ENCODE results near the gene ABCB11. TPM values are rescaled to one million over a fixed set of nuclear protein-coding genes. Genes with fewer than 3 reads are reported as not detected.

ABCB11 gene
- total and polyA plus RNA-seq, 2 donors from 2014 or later, result 0.03 TPM; not detected in 1

DNA sequence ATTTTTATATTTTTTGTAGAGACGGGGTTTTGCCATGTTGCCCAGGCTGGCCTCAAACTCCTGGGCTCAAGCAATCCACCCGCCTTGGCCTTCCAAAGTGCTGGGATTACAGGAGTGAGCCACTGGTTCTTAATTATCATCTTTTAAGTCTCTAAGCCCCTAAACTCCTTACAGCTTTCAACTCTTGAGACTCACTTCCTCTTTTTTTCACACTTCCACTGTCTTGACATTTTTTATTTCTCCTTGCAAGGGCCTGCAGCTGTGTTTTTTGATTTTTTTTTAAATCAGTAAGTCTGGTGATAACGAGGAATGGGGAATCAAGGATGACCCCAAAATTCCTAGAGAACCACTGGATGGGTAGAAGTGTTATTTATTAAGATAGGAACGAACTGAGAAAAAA is 8.6 kb upstream of the ABCB11 start:
- Histone ChIP-seq H3K9me3 (ENCODE audit: control insufficient read depth in 2 of 3, insufficient read depth in 1 of 3, low read length in 3 of 3) (no peaks in the 10 kb centered on the region), H3K36me3 (ENCODE audit: control insufficient read depth in 2 of 3, insufficient read depth in 3 of 3, low read length in 3 of 3) (no peaks in the 10 kb centered on the region), H3K27me3 (ENCODE audit: control insufficient read depth, insufficient read depth, low read length) (no peaks in the 10 kb centered on the region), H3K4me3 (ENCODE audit: low read length in 3 of 3) (no peak overlapping the region), H3K27ac (ENCODE audit: low read depth in 2 of 2, low read length in 2 of 2) (no peak overlapping the region), H3K9ac (ENCODE audit: low read length in 3 of 3) (no peak overlapping the region), H3K4me1 (ENCODE audit: control insufficient read depth in 2 of 3, insufficient read depth in 2 of 3, low read depth in 1 of 3, low read length in 3 of 3) (no peaks in the 10 kb centered on the region)
- DNase-seq (no peak), FAIRE-seq (no peak)
- intact Hi-C loops (cut with DNase I), result no loop called here
- TF ChIP-seq, protein P1, sequence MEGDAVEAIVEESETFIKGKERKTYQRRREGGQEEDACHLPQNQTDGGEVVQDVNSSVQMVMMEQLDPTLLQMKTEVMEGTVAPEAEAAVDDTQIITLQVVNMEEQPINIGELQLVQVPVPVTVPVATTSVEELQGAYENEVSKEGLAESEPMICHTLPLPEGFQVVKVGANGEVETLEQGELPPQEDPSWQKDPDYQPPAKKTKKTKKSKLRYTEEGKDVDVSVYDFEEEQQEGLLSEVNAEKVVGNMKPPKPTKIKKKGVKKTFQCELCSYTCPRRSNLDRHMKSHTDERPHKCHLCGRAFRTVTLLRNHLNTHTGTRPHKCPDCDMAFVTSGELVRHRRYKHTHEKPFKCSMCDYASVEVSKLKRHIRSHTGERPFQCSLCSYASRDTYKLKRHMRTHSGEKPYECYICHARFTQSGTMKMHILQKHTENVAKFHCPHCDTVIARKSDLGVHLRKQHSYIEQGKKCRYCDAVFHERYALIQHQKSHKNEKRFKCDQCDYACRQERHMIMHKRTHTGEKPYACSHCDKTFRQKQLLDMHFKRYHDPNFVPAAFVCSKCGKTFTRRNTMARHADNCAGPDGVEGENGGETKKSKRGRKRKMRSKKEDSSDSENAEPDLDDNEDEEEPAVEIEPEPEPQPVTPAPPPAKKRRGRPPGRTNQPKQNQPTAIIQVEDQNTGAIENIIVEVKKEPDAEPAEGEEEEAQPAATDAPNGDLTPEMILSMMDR (IDR thresholded peaks at IDR 0.05; ENCODE audit: borderline replicate concordance, extremely low read depth, insufficient read depth), result no peak

DNA sequence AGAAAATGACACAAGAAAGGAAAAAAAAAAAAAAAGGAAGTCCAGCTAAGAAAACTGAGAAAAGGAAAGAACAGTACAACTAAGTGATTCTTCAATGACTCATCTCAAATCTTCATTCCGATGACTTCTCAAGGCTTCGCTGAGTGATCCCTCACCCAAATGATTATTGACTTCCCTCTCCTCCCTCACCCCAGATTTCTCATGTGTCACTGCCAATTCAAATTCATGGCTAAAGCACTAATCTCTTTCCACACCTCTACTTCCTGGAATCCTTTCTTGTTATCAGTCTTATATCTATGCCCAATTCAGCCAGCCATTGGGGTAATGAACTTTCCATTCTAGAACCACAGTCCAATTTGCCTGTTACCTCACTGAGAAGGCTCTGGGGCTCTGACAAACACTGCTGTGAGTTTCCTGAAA is 7.2 kb upstream of the ABCB11 start:
- H3K4me3 ChIP-seq (ENCODE audit: low read length in 3 of 3), result no peak overlapping the region
- no peaks in the 10 kb centered on the region for H3K36me3 ChIP-seq (ENCODE audit: control insufficient read depth in 2 of 3, insufficient read depth in 3 of 3, low read length in 3 of 3)
- intact Hi-C loops (cut with DNase I), result no loop called here
- H3K27ac ChIP-seq (ENCODE audit: low read depth in 2 of 2, low read length in 2 of 2), result no peak overlapping the region
- H3K27me3 ChIP-seq (ENCODE audit: control insufficient read depth, insufficient read depth, low read length), result no peaks in the 10 kb centered on the region
- DNase-seq (no peak), FAIRE-seq (no peak)
- no peak overlapping the region for H3K9ac ChIP-seq (ENCODE audit: low read length in 3 of 3)
- H3K4me1 ChIP-seq (ENCODE audit: control insufficient read depth in 2 of 3, insufficient read depth in 2 of 3, low read depth in 1 of 3, low read length in 3 of 3), result no peaks in the 10 kb centered on the region
- TF ChIP-seq, protein P1 (IDR thresholded peaks at IDR 0.05; ENCODE audit: borderline replicate concordance, extremely low read depth, insufficient read depth), result no peak
- H3K9me3 ChIP-seq (ENCODE audit: control insufficient read depth in 2 of 3, insufficient read depth in 1 of 3, low read length in 3 of 3), result no peaks in the 10 kb centered on the region

GRCh38 chr2:169036736-169037440 is 5.8 kb upstream of the ABCB11 start:
- FAIRE-seq, result no peak

More at GRCh38 chr2:169036736-169037440, 5.8 kb upstream of the ABCB11 start:
- DNase-seq, result no peak
- intact Hi-C loops (cut with DNase I), result no loop called here
- no peak overlapping the region for H3K27ac ChIP-seq (ENCODE audit: low read depth in 2 of 2, low read length in 2 of 2)
- no peak overlapping the region for H3K9ac ChIP-seq (ENCODE audit: low read length in 3 of 3)
- H3K27me3 ChIP-seq (ENCODE audit: control insufficient read depth, insufficient read depth, low read length), result no peaks in the 10 kb centered on the region
- H3K9me3 ChIP-seq (ENCODE audit: control insufficient read depth in 2 of 3, insufficient read depth in 1 of 3, low read length in 3 of 3), result no peaks in the 10 kb centered on the region
- H3K36me3 ChIP-seq (ENCODE audit: control insufficient read depth in 2 of 3, insufficient read depth in 3 of 3, low read length in 3 of 3), result no peaks in the 10 kb centered on the region
- no peak overlapping the region for H3K4me3 ChIP-seq (ENCODE audit: low read length in 3 of 3)
- TF ChIP-seq, protein P1 (IDR thresholded peaks at IDR 0.05; ENCODE audit: borderline replicate concordance, extremely low read depth, insufficient read depth), result no peak
- no peaks in the 10 kb centered on the region for H3K4me1 ChIP-seq (ENCODE audit: control insufficient read depth in 2 of 3, insufficient read depth in 2 of 3, low read depth in 1 of 3, low read length in 3 of 3)

Measured in kidney (tissue), 14 donors.